GM23338 (cell line): ENCODE measurements around the gene OR10H1. TPM values are rescaled to one million over a fixed set of nuclear protein-coding genes. Genes with fewer than 3 reads are reported as not detected.

Source experiments
- ATAC-seq: fragments of 200-7000 bp; cut with Tn5 transposase; 3 replicates; pipeline ENCODE4 v1.9.1; 2020
- DNase-seq: peaks from one replicate; pipeline ENCODE4 v3.0.0-alpha.2; 2015; ENCODE audit warnings: low spot score
- H2AFZ ChIP-seq: fragments of 200-600 bp; sonication (generic); 2 replicates; pipeline ENCODE4 v1.8.0; 2016; ENCODE audit warnings: antibody characterized with exemption, mild to moderate bottlenecking, moderate library complexity
- H3F3A ChIP-seq: fragments of 200-600 bp; sonication (generic); replicated peaks from 2 replicates; pipeline ENCODE4 v1.8.0; 2017; ENCODE audit warnings: antibody characterized with exemption, mixed run types, low read depth
- H3K27ac ChIP-seq: fragments of 200-600 bp; sonication (generic); 2 replicates; pipeline ENCODE4 v1.6.1; 2016; ENCODE audit warnings: low read depth
- H3K27me3 ChIP-seq: fragments of 200-600 bp; sonication (generic); 2 replicates; pipeline ENCODE4 v1.8.0; 2016; ENCODE audit warnings: mild to moderate bottlenecking, mixed run types, moderate library complexity; ENCODE audit not compliant: insufficient read depth
- H3K36me3 ChIP-seq: fragments of 200-600 bp; sonication (generic); 2 replicates; pipeline ENCODE4 v1.8.0; 2016; ENCODE audit warnings: mild to moderate bottlenecking; ENCODE audit not compliant: insufficient read depth
- H3K4me1 ChIP-seq: fragments of 200-600 bp; sonication (generic); 2 replicates; pipeline ENCODE4 v1.8.0; 2016; ENCODE audit warnings: mild to moderate bottlenecking, moderate library complexity; ENCODE audit not compliant: insufficient read depth
- H3K4me2 ChIP-seq: fragments of 200-600 bp; sonication (generic); 2 replicates; pipeline ENCODE4 v1.7.1; 2017; ENCODE audit warnings: mixed run types
- H3K4me3 ChIP-seq: fragments of 200-600 bp; sonication (generic); 2 replicates; pipeline ENCODE4 v1.6.1; 2016; ENCODE audit warnings: mixed run types
- H3K79me2 ChIP-seq: fragments of 200-600 bp; sonication (generic); replicated peaks from 2 replicates; pipeline ENCODE4 v1.8.0; 2017; ENCODE audit warnings: mild to moderate bottlenecking; ENCODE audit not compliant: insufficient read depth
- H3K9me2 ChIP-seq: fragments of 200-600 bp; sonication (generic); 2 replicates; pipeline ENCODE4 v1.8.0; 2017; ENCODE audit not compliant: insufficient read depth
- H4K20me1 ChIP-seq: fragments of 200-600 bp; sonication (generic); replicated peaks from 2 replicates; pipeline ENCODE4 v1.8.0; 2017; ENCODE audit warnings: mild to moderate bottlenecking; ENCODE audit not compliant: insufficient read depth
- H3K27ac Mint-ChIP-seq: 2 replicates; pipeline ENCODE4 v1.8.0; 2020; ENCODE audit warnings: inconsistent platforms, mild to moderate bottlenecking, moderate library complexity, mixed read lengths
- H3K27me3 Mint-ChIP-seq: 3 replicates; pipeline ENCODE4 v1.8.0; 2022; ENCODE audit warnings: low read depth, mild to moderate bottlenecking, moderate library complexity, mixed read lengths, inconsistent platforms; ENCODE audit not compliant: insufficient read depth, poor library complexity
- H3K36me3 Mint-ChIP-seq: 3 replicates; pipeline ENCODE4 v1.8.0; 2021; ENCODE audit warnings: low read depth, mild to moderate bottlenecking, inconsistent platforms, moderate library complexity, mixed read lengths
- H3K4me1 Mint-ChIP-seq: 3 replicates; pipeline ENCODE4 v1.8.0; 2020; ENCODE audit warnings: mild to moderate bottlenecking, inconsistent platforms, mixed read lengths
- H3K4me3 Mint-ChIP-seq: 3 replicates; pipeline ENCODE4 v1.8.0; 2021; ENCODE audit warnings: moderate library complexity, mild to moderate bottlenecking, inconsistent platforms, mixed read lengths
- H3K9me3 Mint-ChIP-seq: 3 replicates; pipeline ENCODE4 v1.8.0; 2020; ENCODE audit warnings: moderate library complexity, mild to moderate bottlenecking, inconsistent platforms, mixed read lengths
- CREB1 ChIP-seq: fragments of 250-450 bp; sonication (Bioruptor Pico); IDR thresholded peaks from 2 replicates; pipeline ENCODE4 v1.5.0; 2020; ENCODE audit warnings: low read depth, mild to moderate bottlenecking, moderate library complexity
- EZH2 ChIP-seq: fragments of 200-600 bp; sonication (generic); IDR thresholded peaks from one replicate; pipeline ENCODE4 v1.8.0; 2017; ENCODE audit warnings: antibody characterized with exemption, mild to moderate bottlenecking, low read depth; ENCODE audit not compliant: unreplicated experiment
- EZH2phosphoT487 ChIP-seq: fragments of 200-600 bp; sonication (generic); IDR thresholded peaks from one replicate; pipeline ENCODE4 v1.8.1; 2018; ENCODE audit warnings: antibody characterized with exemption; ENCODE audit not compliant: unreplicated experiment
- JUNB ChIP-seq: IDR thresholded peaks from one replicate; pipeline ENCODE4 v1.6.1; 2016; ENCODE audit warnings: antibody characterized with exemption; ENCODE audit not compliant: unreplicated experiment
- NANOG ChIP-seq: IDR thresholded peaks from 2 replicates; pipeline ENCODE4 v1.6.1; 2016; ENCODE audit warnings: antibody characterized with exemption, borderline replicate concordance
- POLR2AphosphoS5 ChIP-seq: IDR thresholded peaks from 2 replicates; pipeline ENCODE4 v1.6.1; 2016; ENCODE audit warnings: antibody characterized with exemption, low read depth
- STAT1 ChIP-seq: IDR thresholded peaks from one replicate; pipeline ENCODE4 v1.6.1; 2016; ENCODE audit warnings: antibody characterized with exemption; ENCODE audit not compliant: unreplicated experiment
- ZNF114 ChIP-seq: fragments of 250-450 bp; sonication (Bioruptor Pico); IDR thresholded peaks from 2 replicates; pipeline ENCODE4 v1.5.0; 2020; ENCODE audit warnings: mild to moderate bottlenecking, moderate library complexity
- ZNF331 ChIP-seq: fragments of 250-450 bp; sonication (Bioruptor Pico); IDR thresholded peaks from 2 replicates; pipeline ENCODE4 v1.5.0; 2020; ENCODE audit warnings: low read depth, mild to moderate bottlenecking, moderate library complexity
- polyA plus RNA-seq: library from polyadenylated mRNA; unstranded; fragments of >200 nt; fragmentation: Nextera tagmentation; extraction: Ambion mirVana; gene quantifications from 2 replicates; pipeline ENCODE4 v1.2.1, GENCODE V29; 2016
- total RNA-seq: library from RNA; depleted of rRNA; stranded (reverse); fragments of >200 nt; shearing (Covaris generic); gene quantifications from 2 replicates; pipeline ENCODE4 v1.2.3, GENCODE V29; 2014
- TF ChIP-seq, protein P1 (sequence below), 2 experiments: fragments of 200-600 bp in 1 of 2; sonication (generic) in 1 of 2; conservative IDR thresholded peaks; 2 replicates each; pipeline versions ENCODE4 v1.5.1 to v1.6.1; 2016 to 2017; ENCODE audit warnings: antibody characterized with exemption in 2 of 2, low read depth in 2 of 2, mild to moderate bottlenecking in 2 of 2, moderate library complexity in 1 of 2
- TF ChIP-seq, protein P2 (sequence below): IDR thresholded peaks from 2 replicates; pipeline ENCODE4 v1.6.1; 2016; ENCODE audit warnings: antibody characterized with exemption
- TF ChIP-seq, protein P3 (sequence below): fragments of 250-450 bp; sonication (Bioruptor Pico); IDR thresholded peaks from 2 replicates; pipeline ENCODE4 v1.5.0; 2020; ENCODE audit warnings: mild to moderate bottlenecking, moderate library complexity

OR10H1 gene
- total and polyA plus RNA-seq, 2 experiments from 2014 or later, result not detected

DNA sequence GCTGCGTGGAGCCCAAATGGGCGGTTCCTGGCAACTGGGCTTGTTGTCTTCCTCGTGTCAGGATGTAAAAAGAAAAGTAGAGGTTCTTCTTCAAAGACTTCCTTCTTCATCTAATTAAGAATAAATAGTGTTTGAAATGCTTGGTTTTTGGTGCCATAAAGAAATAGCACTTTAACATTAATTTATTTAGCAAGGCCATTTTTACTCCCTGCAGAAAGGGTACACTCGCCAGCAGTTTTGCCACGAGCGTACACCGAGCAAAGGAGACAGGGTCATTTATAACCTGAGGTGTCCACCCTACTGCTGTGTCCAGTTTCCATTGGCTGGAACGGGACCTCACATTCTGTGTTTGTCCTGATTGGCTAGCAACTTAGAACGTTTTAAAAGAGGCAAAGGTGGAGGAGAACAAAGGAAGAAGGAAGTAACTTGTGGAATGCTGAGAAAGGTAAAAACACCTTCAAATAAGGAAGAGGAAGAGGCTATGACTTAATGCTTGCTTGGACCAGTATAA is 21.8 kb upstream of the OR10H1 start:
- peaks cover 3% of the 10 kb centered on the region for H3K27me3 Mint-ChIP-seq
- peaks cover 52% of the 10 kb centered on the region for H3K9me3 Mint-ChIP-seq
- no peak overlapping the region for H2AFZ ChIP-seq
- H3K4me1 Mint-ChIP-seq, result no peaks in the 10 kb centered on the region
- H3K36me3 Mint-ChIP-seq, result peaks cover 18% of the 10 kb centered on the region
- H3K36me3 ChIP-seq, result peaks cover 3% of the 10 kb centered on the region; the same call in 1 of the 2 replicates
- H3K4me3 Mint-ChIP-seq, result no peak overlapping the region
- H3K27ac ChIP-seq, result no peak overlapping the region
- H3K4me2 ChIP-seq, result no peak overlapping the region
- H3K9me2 ChIP-seq, result no peaks in the 10 kb centered on the region
- no peak overlapping the region for H3K4me3 ChIP-seq
- ATAC-seq, result no peak
- no peak for DNase-seq
- H3K4me1 ChIP-seq, result no peaks in the 10 kb centered on the region
- H3F3A ChIP-seq, result no peaks in the 10 kb centered on the region
- no peaks in the 10 kb centered on the region for H3K79me2 ChIP-seq
- H4K20me1 ChIP-seq, result no peaks in the 10 kb centered on the region
- no peak for TF ChIP-seq STAT1
- no peak for TF ChIP-seq ZNF114 (CRISPR knock-in tag)
- no peak for TF ChIP-seq NANOG
- TF ChIP-seq CREB1 (CRISPR knock-in tag), result no peak
- H3K27ac Mint-ChIP-seq, result no peak overlapping the region
- no peaks in the 10 kb centered on the region for H3K27me3 ChIP-seq

DNA sequence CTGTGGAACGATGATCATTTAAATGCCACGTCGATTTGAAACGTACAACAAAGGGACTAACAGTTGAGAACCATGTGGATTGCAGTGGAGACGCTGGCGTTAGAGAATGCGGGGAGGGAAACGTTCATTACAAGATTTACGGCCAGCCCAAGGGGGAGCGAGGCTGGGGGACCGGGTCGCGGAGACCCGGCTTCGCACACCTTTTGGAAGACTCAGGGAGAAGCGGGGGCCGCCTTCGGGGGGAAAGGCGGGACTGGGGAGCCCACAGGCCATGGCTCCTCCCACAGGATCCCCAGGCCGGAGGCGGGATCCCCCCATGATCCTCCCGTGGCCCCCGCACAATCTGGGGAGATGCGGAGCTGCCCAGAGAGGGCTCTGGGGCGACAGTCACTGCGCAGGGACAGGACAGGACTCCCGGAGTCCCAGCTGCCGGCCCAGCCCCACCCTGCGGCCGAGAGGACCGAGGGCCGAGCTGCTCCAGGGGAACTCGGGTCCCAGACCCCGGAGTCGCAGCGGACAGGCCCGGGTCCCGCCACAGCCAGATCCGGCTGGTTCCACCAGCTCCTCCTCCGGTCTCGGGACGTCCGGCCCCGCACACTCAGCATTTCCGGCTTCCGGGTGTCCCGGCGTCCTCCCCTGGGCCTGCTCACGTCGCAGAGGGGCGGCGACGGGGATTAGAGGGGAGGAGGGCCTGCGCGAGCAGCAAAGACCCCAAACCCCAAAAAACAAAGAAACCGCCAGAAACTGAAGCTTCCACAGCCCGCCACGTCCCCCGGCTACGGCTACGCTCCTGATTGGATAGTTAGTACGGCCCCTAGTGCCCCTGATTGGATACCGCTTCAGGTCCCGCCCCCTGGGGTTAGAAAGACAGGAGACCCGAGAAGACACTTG is 21.1 kb upstream of the OR10H1 start:
- H3K9me2 ChIP-seq, result no peaks in the 10 kb centered on the region
- no peak overlapping the region for H3K4me3 Mint-ChIP-seq
- no peak overlapping the region for H2AFZ ChIP-seq
- no peaks in the 10 kb centered on the region for H3K4me1 ChIP-seq
- DNase-seq (no peak), ATAC-seq (no peak)
- H3K27ac Mint-ChIP-seq, result no peak overlapping the region
- H3K79me2 ChIP-seq, result no peaks in the 10 kb centered on the region
- H3K4me3 ChIP-seq, result no peak overlapping the region
- peaks cover 3% of the 10 kb centered on the region for H3K27me3 Mint-ChIP-seq
- H4K20me1 ChIP-seq, result no peaks in the 10 kb centered on the region
- H3K27me3 ChIP-seq, result no peaks in the 10 kb centered on the region
- H3K9me3 Mint-ChIP-seq, result peaks cover 45% of the 10 kb centered on the region
- no peaks in the 10 kb centered on the region for H3K4me1 Mint-ChIP-seq
- peaks cover 3% of the 10 kb centered on the region; the same call in 1 of the 2 replicates for H3K36me3 ChIP-seq
- no peaks in the 10 kb centered on the region for H3F3A ChIP-seq
- H3K4me2 ChIP-seq, result no peak overlapping the region
- H3K36me3 Mint-ChIP-seq, result peaks cover 15% of the 10 kb centered on the region
- H3K27ac ChIP-seq, result no peak overlapping the region
- no peak for TF ChIP-seq JUNB
- TF ChIP-seq, protein P1, sequence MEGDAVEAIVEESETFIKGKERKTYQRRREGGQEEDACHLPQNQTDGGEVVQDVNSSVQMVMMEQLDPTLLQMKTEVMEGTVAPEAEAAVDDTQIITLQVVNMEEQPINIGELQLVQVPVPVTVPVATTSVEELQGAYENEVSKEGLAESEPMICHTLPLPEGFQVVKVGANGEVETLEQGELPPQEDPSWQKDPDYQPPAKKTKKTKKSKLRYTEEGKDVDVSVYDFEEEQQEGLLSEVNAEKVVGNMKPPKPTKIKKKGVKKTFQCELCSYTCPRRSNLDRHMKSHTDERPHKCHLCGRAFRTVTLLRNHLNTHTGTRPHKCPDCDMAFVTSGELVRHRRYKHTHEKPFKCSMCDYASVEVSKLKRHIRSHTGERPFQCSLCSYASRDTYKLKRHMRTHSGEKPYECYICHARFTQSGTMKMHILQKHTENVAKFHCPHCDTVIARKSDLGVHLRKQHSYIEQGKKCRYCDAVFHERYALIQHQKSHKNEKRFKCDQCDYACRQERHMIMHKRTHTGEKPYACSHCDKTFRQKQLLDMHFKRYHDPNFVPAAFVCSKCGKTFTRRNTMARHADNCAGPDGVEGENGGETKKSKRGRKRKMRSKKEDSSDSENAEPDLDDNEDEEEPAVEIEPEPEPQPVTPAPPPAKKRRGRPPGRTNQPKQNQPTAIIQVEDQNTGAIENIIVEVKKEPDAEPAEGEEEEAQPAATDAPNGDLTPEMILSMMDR (conservative IDR thresholded peaks at IDR 0.05; ENCODE audit: low read depth in 2 of 2), result no peak
- TF ChIP-seq EZH2phosphoT487, result no peak
- no peak for TF ChIP-seq ZNF114 (CRISPR knock-in tag)
- TF ChIP-seq, protein P2, sequence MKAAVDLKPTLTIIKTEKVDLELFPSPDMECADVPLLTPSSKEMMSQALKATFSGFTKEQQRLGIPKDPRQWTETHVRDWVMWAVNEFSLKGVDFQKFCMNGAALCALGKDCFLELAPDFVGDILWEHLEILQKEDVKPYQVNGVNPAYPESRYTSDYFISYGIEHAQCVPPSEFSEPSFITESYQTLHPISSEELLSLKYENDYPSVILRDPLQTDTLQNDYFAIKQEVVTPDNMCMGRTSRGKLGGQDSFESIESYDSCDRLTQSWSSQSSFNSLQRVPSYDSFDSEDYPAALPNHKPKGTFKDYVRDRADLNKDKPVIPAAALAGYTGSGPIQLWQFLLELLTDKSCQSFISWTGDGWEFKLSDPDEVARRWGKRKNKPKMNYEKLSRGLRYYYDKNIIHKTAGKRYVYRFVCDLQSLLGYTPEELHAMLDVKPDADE, result no peak
- no peak for TF ChIP-seq EZH2
- TF ChIP-seq, protein P3, sequence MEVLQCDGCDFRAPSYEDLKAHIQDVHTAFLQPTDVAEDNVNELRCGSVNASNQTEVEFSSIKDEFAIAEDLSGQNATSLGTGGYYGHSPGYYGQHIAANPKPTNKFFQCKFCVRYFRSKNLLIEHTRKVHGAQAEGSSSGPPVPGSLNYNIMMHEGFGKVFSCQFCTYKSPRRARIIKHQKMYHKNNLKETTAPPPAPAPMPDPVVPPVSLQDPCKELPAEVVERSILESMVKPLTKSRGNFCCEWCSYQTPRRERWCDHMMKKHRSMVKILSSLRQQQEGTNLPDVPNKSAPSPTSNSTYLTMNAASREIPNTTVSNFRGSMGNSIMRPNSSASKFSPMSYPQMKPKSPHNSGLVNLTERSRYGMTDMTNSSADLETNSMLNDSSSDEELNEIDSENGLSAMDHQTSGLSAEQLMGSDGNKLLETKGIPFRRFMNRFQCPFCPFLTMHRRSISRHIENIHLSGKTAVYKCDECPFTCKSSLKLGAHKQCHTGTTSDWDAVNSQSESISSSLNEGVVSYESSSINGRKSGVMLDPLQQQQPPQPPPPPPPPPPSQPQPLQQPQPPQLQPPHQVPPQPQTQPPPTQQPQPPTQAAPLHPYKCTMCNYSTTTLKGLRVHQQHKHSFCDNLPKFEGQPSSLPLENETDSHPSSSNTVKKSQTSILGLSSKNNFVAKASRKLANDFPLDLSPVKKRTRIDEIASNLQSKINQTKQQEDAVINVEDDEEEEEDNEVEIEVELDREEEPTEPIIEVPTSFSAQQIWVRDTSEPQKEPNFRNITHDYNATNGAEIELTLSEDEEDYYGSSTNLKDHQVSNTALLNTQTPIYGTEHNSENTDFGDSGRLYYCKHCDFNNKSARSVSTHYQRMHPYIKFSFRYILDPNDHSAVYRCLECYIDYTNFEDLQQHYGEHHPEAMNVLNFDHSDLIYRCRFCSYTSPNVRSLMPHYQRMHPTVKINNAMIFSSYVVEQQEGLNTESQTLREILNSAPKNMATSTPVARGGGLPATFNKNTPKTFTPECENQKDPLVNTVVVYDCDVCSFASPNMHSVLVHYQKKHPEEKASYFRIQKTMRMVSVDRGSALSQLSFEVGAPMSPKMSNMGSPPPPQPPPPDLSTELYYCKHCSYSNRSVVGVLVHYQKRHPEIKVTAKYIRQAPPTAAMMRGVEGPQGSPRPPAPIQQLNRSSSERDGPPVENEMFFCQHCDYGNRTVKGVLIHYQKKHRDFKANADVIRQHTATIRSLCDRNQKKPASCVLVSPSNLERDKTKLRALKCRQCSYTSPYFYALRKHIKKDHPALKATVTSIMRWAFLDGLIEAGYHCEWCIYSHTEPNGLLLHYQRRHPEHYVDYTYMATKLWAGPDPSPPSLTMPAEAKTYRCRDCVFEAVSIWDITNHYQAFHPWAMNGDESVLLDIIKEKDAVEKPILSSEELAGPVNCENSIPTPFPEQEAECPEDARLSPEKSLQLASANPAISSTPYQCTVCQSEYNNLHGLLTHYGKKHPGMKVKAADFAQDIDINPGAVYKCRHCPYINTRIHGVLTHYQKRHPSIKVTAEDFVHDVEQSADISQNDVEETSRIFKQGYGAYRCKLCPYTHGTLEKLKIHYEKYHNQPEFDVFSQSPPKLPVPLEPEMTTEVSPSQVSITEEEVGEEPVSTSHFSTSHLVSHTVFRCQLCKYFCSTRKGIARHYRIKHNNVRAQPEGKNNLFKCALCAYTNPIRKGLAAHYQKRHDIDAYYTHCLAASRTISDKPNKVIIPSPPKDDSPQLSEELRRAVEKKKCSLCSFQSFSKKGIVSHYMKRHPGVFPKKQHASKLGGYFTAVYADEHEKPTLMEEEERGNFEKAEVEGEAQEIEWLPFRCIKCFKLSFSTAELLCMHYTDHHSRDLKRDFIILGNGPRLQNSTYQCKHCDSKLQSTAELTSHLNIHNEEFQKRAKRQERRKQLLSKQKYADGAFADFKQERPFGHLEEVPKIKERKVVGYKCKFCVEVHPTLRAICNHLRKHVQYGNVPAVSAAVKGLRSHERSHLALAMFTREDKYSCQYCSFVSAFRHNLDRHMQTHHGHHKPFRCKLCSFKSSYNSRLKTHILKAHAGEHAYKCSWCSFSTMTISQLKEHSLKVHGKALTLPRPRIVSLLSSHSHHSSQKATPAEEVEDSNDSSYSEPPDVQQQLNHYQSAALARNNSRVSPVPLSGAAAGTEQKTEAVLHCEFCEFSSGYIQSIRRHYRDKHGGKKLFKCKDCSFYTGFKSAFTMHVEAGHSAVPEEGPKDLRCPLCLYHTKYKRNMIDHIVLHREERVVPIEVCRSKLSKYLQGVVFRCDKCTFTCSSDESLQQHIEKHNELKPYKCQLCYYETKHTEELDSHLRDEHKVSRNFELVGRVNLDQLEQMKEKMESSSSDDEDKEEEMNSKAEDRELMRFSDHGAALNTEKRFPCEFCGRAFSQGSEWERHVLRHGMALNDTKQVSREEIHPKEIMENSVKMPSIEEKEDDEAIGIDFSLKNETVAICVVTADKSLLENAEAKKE, result no peak
- no peak for TF ChIP-seq POLR2AphosphoS5
- TF ChIP-seq NANOG, result no peak
- TF ChIP-seq ZNF331 (CRISPR knock-in tag), result no peak
